Kidney (tissue), 14 donors: ENCODE results near the gene PAQR6. TPM values are rescaled to one million over a fixed set of nuclear protein-coding genes. Genes with fewer than 3 reads are reported as not detected.

ENCODE experiments used
- DNase-seq, 5 donors: peaks; one replicate each; pipeline ENCODE4 v3.0.0-alpha.2; 2013 to 2020
- FAIRE-seq: peaks from 2 replicates; lab custom pipeline; 2012; peaks lifted over from hg19 to GRCh38; lab: Jason Lieb, UNC
- H3K27ac ChIP-seq, 2 donors: one replicate each; pipeline ENCODE4 v1.7.0; 2013; ENCODE audit warnings: low read depth in 2 of 2, low read length in 2 of 2, inconsistent platforms in 1 of 2
- H3K27me3 ChIP-seq: one replicate; pipeline ENCODE4 v1.7.1; 2013; ENCODE audit warnings: low read length, inconsistent platforms; ENCODE audit not compliant: control insufficient read depth, insufficient read depth
- H3K36me3 ChIP-seq, 3 donors: one replicate each; pipeline versions ENCODE4 v1.7.0 to v1.7.1; 2013; ENCODE audit warnings: low read length in 3 of 3, control low read depth in 1 of 3, inconsistent platforms in 1 of 3; ENCODE audit not compliant: insufficient read depth in 3 of 3, control insufficient read depth in 2 of 3
- H3K4me1 ChIP-seq, 3 donors: one replicate each; pipeline versions ENCODE4 v1.7.0 to v1.7.1; 2013; ENCODE audit warnings: low read length in 3 of 3, inconsistent platforms in 1 of 3, low read depth in 1 of 3; ENCODE audit not compliant: control insufficient read depth in 2 of 3, insufficient read depth in 2 of 3
- H3K4me3 ChIP-seq, 3 donors: one replicate each; pipeline versions ENCODE4 v1.7.0 to v1.8.1; 2013; ENCODE audit warnings: low read length in 3 of 3, control low read depth in 1 of 3, inconsistent platforms in 1 of 3
- H3K9ac ChIP-seq, 3 donors: one replicate each; pipeline versions ENCODE4 v1.7.0 to v1.7.1; 2013; ENCODE audit warnings: low read length in 3 of 3, control low read depth in 1 of 3, inconsistent platforms in 1 of 3
- H3K9me3 ChIP-seq, 3 donors: one replicate each; pipeline versions ENCODE4 v1.7.0 to v1.7.1; 2013; ENCODE audit warnings: low read length in 3 of 3, control low read depth in 1 of 3, inconsistent platforms in 1 of 3; ENCODE audit not compliant: control insufficient read depth in 2 of 3, insufficient read depth in 1 of 3
- CTCF ChIP-seq: IDR thresholded peaks from 3 replicates; pipeline ENCODE4 v1.5.1; 2012; ENCODE audit warnings: mild to moderate bottlenecking, moderate library complexity, borderline replicate concordance; ENCODE audit not compliant: insufficient read depth; ENCODE audit errors: extremely low read depth
- intact Hi-C: fragments of 100-400 bp; cut with DNase I; formaldehyde crosslinking; loops from one replicate; pipeline ENCODE4 v1.11.1; 2022
- polyA plus RNA-seq: library from polyadenylated mRNA; stranded (reverse); fragments of 350-450 nt; fragmentation: Illumina TruSeq; extraction: RNeasy Lipid Tissue Mini Kit (QIAGEN cat#74804); gene quantifications from one replicate; pipeline ENCODE4 v1.2.3, GENCODE V29; 2014; ENCODE audit warnings: low read depth, low replicate concordance; ENCODE audit not compliant: insufficient read depth
- total RNA-seq: library from RNA; stranded (reverse); fragmentation: NEBNext Ultra II Directional; extraction: Animal tissue kit (Norgen Biotek cat#: 25700); gene quantifications from one replicate; pipeline ENCODE4 v1.2.1, GENCODE V29; 2021
- donor health status: control.
- donor health status: control.
- donor health status: control.
- donor health status: control.
- donor health status: control.
- donor health status: DM: yes; HTN: yes; CAD: no.
- donor health status: Normal renal cell carcinoma (clear cell type).

The PAQR6 gene
- total and polyA plus RNA-seq, 2 donors from 2014 or later: 2.0 to 4.2 TPM

- TF ChIP-seq CTCF: no peak
- peaks cover 0 to 11% (median 3%) of the 10 kb centered on the region in 3 donors for H3K36me3 ChIP-seq
- no peaks in the 10 kb centered on the region for H3K27me3 ChIP-seq
- FAIRE-seq (no peak), DNase-seq (no peak)
- intact Hi-C loops: no loop called here
- no peak overlapping the region for H3K9ac ChIP-seq
- H3K4me1 ChIP-seq: peaks cover 0 to 7% (median 0%) of the 10 kb centered on the region in 3 donors
- H3K27ac ChIP-seq: no peak overlapping the region
- no peak overlapping the region for H3K4me3 ChIP-seq
- no peaks in the 10 kb centered on the region for H3K9me3 ChIP-seq
These were observed 3.7 kb downstream of the PAQR6 start for GRCh38 chr1:156244126-156244525.

- peaks cover 0 to 7% (median 0%) of the 10 kb centered on the region in 3 donors for H3K4me1 ChIP-seq
- H3K36me3 ChIP-seq: peaks cover 0 to 23% (median 7%) of the 10 kb centered on the region in 3 donors
- intact Hi-C loops: no loop called here
- FAIRE-seq (no peak), DNase-seq (no peak)
- no peak overlapping the region for H3K27ac ChIP-seq
- H3K27me3 ChIP-seq: no peaks in the 10 kb centered on the region
- no peak for TF ChIP-seq CTCF
- H3K4me3 ChIP-seq: no peak overlapping the region
- H3K9me3 ChIP-seq: no peaks in the 10 kb centered on the region
- H3K9ac ChIP-seq: no peak overlapping the region
These were observed 5.1 kb downstream of the PAQR6 start for GRCh38 chr1:156242738-156243137.

- FAIRE-seq: no peak
- H3K27ac ChIP-seq: no peak within 1 kb of the TSS
- DNase-seq: no peak
These were observed 5.9 kb downstream of the PAQR6 start, which contains the start of gene BGLAP for GRCh38 chr1:156241926-156242325. Gene BGLAP, plus strand, starts transcription at chr1:156242184. Its CDS starts 48 bp downstream, at chr1:156242232.

More at GRCh38 chr1:156241926-156242325, 5.9 kb downstream of the PAQR6 start, which contains the start of gene BGLAP:
- no peaks in the 10 kb centered on the region for H3K27me3 ChIP-seq
- H3K36me3 ChIP-seq: peaks cover 2 to 25% (median 10%) of the 10 kb centered on the region in 3 donors
- H3K9ac ChIP-seq: no peak within 1 kb of the TSS
- no peak within 1 kb of the TSS for H3K4me3 ChIP-seq
- intact Hi-C loops: no loop called here
- peaks cover 0 to 7% (median 0%) of the 10 kb centered on the region in 3 donors for H3K4me1 ChIP-seq
- H3K9me3 ChIP-seq: no peaks in the 10 kb centered on the region
- TF ChIP-seq CTCF: no peak
